GM21619 (cell line): ENCODE results near the gene CELF5.
"Not testable (repeated sequence)": the region's sequence is repeated elsewhere in the genome, so short reads cannot be mapped to it uniquely, and the experiment has no call there.

Experiments
- ATAC-seq: cut with Tn5 transposase; IDR thresholded peaks from one replicate; pipeline ENCODE4 v1.9.1; 2021; ENCODE audit not compliant: unreplicated experiment

The CELF5 gene

DNA sequence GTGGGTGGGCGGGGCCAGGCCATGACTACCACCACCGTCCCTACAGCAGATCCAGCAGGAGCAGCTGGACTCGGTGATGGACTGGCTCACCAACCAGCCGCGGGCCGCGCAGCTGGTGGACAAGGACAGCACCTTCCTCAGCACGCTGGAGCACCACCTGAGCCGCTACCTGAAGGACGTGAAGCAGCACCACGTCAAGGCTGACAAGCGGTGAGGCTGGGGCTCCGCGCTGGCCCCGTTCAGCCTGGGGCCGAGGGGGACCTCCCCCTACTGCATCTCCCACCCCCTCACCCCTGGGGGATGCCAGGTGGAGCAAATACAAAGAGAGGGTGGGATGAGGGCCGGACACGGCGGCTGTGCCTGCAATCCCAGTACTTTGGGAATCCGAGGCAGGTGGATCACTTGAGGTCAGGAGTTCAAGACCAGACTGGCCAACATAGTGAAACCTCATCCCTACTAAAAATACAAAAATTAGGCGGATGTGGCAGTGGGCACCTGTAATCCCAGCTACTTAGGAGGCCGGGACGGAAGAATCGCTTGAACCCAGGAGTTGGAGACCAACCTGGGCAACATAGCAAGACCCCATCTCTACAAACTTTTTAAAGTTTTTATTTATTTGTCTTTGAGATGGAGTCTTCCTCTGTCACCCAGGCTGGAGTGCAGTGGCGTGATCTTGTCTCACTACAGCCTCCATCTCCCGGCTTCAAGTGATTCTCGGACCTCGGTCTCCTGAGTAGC lies 18.1 kb upstream of the CELF5 start:
- no peak for ATAC-seq

DNA sequence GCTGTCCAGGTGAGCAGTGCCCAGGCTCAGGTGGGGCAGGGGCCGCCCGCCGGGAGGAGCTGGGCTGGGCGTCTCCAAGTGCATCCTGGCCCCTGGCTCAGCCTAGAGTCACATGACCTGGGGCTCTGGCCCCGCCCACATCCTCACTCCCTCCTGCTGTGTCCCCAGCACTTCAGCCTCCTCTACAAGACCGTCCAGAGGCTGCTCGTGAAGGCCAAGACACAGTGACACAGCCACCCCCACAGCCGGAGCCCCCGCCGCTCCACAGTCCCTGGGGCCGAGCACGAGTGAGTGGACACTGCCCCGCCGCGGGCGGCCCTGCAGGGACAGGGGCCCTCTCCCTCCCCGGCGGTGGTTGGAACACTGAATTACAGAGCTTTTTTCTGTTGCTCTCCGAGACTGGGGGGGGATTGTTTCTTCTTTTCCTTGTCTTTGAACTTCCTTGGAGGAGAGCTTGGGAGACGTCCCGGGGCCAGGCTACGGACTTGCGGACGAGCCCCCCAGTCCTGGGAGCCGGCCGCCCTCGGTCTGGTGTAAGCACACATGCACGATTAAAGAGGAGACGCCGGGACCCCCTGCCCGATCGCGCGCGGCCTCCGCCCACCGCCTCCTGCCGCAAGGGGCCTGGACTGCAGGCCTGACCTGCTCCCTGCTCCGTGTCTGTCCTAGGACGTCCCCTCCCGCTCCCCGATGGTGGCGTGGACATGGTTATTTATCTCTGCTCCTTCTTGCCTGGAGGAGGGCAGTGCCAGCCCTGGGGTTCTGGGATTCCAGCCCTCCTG lies 16.8 kb upstream of the CELF5 start:
- no peak for ATAC-seq

DNA sequence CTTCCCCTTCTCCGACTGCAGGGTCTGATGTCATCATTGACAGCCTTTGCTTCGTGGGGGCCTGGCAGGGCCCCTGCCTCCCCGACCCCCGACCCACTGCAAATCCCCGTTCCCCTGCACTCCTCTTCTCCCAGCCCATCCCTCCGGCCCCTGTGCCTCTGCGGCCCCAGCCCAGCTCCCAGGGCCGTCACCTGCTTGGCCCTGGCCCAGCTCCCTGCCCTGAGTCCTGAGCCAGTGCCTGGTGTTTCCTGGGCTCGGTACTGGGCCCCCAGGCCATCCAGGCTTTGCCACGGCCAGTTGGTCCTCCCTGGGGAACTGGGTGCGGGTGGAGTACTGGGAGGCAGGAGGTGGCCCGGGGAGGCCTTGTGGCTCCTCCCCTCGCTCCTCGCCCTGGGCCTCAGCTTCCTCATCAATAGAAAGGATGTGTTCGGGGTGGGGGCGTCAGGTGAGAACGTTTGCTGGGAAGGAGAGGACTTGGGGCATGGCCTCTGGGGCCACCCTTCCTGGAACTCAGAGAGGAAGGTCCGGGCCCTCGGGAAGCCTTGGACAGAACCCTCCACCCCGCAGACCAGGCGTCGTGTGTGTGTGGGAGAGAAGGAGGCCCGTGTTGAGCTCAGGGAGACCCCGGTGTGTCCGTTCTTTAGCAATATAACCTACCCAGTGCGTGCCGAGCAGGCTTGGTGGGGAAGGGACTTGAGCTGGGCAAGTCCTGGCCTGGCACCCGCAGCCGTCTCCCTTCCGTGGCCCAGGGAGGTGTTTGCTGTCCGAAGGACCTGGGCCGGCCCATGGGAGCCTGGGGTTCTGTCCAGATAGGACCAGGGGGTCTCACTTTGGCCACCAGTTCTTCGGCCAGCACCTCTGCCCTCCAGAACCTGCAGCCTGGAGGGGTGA lies 15.9 kb upstream of the CELF5 start:
- no peak for ATAC-seq

DNA sequence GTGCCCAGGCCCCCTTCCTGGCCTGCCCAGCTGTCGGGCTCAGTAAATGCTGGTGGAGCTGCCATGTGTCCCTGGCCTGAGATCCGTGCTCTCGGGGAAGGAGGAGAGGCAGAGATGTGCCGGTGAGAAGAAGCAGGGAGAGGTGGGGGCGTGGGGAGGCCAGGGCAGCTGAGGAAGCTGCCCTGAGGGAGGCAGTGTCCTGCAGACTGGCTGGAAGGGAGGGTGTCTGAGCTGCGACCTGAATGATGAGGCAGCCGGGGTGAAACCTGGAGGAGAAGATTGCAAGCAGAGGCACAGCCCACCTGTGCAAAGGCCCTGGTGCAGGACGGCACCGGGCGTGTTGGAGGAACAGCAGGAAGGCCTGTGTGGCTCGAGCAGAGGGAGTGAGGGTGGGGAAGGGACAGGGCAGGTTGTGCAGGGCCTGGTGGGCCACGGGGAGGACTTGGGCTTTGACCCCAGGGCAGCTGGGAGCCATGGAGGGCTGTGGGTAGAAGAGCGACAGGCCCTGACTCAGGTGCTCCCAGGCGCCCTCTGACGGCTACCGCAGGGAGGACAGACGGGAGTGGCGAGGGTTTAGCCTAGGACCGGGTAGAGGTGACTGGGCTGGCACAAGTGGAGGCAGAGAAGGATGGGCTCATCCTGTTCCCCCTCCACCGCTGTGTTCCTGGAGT lies 14.0 kb upstream of the CELF5 start:
- ATAC-seq, result no peak

GRCh38 chr19:3211191-3211590 lies 13.3 kb upstream of the CELF5 start:
- no peak for ATAC-seq

DNA sequence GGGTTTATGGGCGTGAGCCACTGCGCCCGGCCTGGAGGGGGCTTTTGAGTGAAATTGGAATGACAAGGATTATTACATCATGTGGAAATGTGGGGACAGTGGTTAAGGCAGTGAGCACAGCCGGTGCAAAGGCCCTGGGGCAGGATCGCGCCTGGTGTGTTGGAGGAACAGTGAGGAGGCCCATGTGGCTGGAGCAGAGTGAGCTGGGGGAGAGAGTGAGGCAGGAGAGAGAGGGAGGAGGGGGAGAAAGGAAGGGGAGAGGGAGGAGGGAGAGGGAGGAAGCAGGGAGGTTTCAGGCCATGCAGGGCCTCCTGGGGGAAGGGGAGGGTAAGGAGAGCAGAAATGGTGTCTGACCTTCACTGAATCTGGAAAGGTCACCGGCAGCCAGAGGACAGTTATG lies 11.3 kb upstream of the CELF5 start:
- ATAC-seq, result no peak

- ATAC-seq, result no peak
These were observed 7.6 kb upstream of the CELF5 start for GRCh38 chr19:3216874-3217273.

DNA sequence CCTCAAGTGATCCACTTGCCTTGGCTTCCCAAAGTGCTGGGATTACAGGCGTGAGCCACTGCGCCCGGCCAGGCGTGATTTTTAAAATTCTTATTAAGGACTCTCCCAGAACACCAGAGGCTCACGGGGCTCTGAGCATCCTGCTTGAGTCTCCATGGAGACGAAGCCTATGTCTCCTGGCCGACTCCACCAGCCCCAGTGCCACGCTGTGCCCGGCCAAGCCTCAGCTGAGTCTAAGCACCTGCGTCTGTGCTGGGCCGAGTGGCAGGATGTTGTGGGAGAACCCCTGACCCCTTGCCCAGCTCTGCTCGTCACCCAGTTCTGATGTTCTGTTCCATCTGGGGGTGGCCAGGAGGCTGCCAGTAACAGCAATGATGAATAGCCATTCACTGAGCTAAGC lies 3.9 kb upstream of the CELF5 start:
- ATAC-seq, result no peak

GRCh38 chr19:3221576-3221975 lies 2.9 kb upstream of the CELF5 start:
- not testable (repeated sequence) for ATAC-seq

DNA sequence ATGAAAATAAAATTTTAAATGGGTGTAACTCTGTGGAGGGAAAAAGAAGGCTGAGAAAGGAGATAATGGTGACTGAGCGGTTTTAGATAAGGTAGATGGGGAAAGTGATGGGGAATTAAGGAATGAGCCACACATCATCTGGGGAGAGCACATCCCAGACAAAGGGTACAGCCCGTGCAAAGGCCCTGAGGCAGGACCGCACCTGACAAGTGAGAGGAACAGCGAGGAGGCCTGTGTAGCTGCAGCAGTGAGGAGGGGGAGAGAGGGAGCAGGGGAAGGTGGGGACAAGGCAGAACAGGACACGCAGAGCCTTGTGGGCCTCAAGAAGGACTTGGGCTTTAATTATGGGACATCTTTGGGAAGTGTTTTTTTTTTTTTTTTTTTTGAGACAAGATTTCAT lies 1.8 kb upstream of the CELF5 start:
- no peak for ATAC-seq

- no peak for ATAC-seq
These were observed 666 bp downstream of the CELF5 start for GRCh38 chr19:3225169-3225485.

DNA sequence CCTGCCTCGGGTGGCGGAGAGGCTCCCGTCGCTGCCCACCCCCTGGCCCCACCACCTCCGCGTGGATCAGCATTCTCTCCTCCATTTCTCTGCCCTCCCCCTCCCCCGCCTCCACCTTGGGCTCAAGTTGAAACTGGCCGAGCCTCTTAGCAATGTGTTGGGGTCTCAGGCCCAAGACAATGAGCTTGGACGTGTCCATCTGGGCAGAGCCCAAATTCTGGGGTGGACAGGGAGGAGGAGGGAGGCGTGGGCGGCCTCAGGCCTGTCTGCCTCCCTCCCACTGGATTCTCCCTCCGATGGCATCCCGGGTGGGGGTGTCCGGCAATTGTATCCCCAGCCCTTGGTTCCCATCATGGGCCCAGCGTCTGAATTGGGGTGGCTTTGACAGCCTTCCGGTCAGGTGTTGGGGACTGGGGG lies 1.2 kb downstream of the CELF5 start:
- ATAC-seq, result no peak

DNA sequence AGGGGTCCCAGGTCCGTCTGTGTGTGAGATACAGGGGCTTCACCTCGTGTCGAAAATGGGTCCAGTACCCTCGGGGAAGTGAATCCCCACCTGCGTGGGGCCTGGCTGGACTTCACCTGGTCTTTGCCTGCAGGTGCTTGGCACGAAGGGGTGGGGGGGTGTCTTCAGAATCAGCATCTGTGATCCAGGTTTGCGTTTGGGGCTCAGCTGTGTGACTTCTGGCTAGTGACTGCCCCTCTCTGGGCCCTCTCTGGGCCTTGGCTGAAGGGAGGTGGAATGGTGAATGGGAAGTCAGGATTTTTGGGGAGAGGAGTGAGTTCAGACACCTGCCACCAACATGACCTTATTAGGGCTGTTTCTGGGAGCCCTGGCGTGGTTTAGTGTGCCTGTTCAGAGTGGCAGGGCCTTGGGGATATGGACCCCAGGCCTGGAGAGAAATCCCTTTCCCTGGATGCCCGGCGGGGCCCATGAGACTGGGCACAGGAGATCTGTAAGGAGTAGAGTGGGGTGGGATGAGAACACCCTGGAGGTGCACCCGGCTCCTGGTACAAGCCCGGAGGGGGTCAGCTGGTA lies 2.7 kb downstream of the CELF5 start:
- ATAC-seq, result no peak

- no peak for ATAC-seq
These were observed 4.9 kb downstream of the CELF5 start for GRCh38 chr19:3229346-3229743.

DNA sequence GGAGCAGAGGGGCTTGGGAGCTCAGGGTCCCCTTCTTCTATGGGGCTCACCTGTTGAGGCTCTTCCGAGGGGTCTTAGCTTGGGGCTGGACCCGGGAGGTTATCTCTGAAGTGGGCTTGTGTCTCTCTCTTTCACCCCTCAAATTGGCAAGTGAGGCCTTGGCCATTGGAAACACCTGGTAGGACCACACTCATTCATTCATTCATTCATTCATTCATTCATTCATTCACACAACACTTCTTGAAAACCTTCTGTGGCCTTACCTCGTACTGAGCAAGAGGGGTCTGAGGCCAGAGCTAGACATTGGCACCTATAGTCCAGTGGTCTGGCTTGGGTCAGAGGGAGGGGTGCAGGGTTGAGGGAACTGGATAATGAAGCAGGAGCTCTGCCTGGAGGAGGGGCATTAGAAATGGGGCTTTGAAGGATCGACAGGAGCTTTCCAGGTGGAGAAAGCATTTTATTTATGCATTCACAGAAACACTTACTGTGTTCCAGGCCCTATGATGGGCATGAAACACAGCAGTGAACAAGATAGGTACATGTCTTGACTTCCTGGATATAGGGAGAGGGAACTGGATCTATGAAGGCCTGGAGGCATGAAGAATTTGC lies 5.5 kb downstream of the CELF5 start:
- no peak for ATAC-seq

DNA sequence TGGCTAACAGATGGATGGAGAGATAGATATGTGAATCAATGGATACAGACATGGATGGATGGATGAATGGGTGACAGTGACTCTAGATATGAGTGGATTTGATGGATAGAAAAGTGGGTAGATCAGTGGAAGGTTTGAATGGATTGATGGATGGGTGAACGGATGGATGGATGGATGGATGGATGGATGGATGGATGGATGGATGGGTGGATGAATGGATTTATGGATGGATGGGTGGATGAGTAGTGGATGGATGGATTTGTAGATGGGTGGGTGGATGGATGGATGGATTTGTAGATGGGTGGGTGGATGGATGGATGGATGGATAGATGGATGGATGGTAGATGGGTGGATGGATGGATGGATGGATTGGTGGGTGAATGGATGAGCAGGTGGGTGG lies 6.8 kb downstream of the CELF5 start:
- no peak for ATAC-seq

DNA sequence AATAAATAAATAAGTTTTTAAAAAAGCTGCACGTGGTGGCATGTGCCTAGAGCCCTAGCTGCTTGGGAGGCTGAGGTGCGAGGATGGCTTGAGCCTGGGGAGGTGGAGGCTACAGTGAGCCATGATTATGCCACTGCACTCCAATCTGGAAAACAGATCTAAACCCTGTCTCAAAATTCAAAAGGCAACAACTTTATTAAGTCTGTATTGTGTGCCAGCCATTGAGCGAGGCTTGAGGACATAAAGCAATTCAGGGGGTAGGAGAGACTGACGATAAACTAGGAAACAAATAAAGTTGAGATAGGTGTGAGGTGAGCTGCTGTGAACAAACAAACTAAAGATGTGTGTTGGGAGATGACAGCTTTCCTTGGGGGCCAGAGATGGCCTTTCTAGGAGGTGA lies 8.7 kb downstream of the CELF5 start:
- ATAC-seq, result no peak

DNA sequence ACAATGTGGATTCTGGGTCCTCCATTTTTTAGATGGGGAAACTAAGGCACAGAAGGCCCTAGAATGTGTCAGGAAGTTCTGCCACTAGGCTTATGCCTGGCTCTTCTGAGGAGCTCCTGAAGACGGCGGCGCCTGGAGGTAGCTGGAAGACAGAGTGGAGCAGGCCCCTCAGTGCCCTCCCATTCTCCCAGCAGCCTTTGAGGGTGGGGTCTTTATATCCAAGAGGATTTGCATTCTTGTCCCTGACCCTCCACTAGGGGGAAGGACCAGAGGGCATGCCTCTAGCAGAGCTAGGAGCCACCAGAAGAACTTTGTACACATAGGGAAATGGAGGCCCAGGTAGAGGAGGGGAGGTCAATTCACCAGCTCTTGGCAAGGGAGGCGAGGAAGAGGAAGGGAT lies 9.4 kb downstream of the CELF5 start:
- no peak for ATAC-seq

DNA sequence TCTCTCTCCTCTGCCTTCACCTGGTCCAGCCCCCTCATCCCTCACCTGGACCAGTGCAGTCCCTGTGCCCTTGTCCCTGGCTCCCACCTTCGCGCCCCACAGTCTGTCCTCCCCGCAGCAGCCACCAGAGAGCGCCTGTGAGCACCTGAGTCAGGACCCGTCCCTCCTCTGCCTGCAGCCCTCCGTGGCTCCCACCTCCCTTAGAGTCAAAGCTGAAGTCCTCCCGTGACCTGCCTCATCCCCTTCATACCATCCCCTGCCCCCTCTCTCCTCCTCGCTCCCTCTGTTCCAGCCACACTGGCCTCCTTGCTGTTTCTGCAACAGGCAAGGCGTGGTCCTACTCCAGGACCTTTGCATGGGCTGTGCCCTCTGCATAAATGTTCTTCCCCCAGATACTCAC lies 10.3 kb downstream of the CELF5 start:
- no peak for ATAC-seq

- not testable (repeated sequence) for ATAC-seq
These were observed 11.1 kb downstream of the CELF5 start for GRCh38 chr19:3235604-3236003.
